ENCODE results near the gene PTGES3.
A peak's percentile ranks its signal among the peaks of the same experiment; 100 is the strongest.
"Not testable (repeated sequence)": the region's sequence is repeated elsewhere in the genome, so short reads cannot be mapped to it uniquely, and the experiment has no call there.

The PTGES3 gene, protein sequence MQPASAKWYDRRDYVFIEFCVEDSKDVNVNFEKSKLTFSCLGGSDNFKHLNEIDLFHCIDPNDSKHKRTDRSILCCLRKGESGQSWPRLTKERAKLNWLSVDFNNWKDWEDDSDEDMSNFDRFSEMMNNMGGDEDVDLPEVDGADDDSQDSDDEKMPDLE

DNA sequence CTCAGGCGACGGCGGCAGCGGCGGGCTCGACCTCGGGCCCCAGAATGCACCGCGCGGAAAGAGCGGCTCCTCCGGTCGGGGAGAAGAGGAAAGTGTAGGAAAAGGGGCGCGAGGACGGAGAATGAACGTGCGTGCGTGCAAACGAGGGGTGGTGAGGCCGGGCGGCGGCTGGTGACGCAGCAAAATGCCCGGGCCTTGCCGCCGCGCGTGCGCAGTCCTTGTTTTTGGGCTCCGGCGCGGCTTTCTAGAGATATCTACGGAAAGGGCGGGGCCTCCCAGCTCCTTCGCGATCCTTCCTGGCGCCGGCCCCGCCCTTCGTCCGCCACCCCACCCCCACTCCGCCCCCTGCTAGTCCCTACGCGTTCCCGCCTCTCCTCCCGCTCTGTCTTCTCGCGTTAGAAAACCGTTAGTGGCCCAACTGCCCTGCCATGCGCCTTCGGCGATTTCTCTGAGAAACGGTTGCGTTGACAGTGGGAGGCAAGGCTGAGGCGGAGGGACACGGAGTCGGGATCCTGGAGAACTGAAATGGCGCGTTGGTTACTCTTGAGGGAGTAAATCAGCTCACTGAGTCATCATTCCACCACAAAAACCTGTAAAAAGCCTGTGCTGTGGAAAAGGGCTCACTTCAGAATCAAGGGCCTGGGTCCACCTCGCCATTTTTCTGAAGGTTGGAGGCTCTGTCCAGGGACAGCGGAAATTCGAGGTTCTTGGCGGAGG lies at the start of gene PTGES3:
Gene PTGES3, minus strand, starts transcription at position 156 of the 717 bp plus-strand sequence. CDS start 285 bp downstream, outside the sequence.
- H3K4me1 ChIP-seq (ENCODE audit: insufficient read depth, insufficient read length) = no peaks in the 10 kb centered on the region
- H3K9me3 ChIP-seq (ENCODE audit: insufficient read depth, low read length) = no peaks in the 10 kb centered on the region
- DNase-seq (ENCODE audit: low read depth, low spot score) = peak; percentile 98
- H3K4me3 ChIP-seq (ENCODE audit: insufficient read length, low read depth) = peak within 1 kb of the TSS; percentile 95
- peaks cover 33% of the 10 kb centered on the region for H3K36me3 ChIP-seq (ENCODE audit: insufficient read depth, insufficient read length, low read length)
- no peaks in the 10 kb centered on the region for H3K27me3 ChIP-seq (ENCODE audit: insufficient read depth, insufficient read length)
- TF ChIP-seq ZNF274 (IDR thresholded peaks at IDR 0.05; ENCODE audit: low read depth, low read length) = no peak
- TF ChIP-seq YY1 (IDR thresholded peaks at IDR 0.05; ENCODE audit: insufficient read depth, insufficient read length) = no peak
- TF ChIP-seq SUZ12 (IDR thresholded peaks at IDR 0.05; ENCODE audit: extremely low read depth, insufficient read depth, insufficient read length) = no peak
- peak within 1 kb of the TSS; percentile 99 for H3K9ac ChIP-seq (ENCODE audit: insufficient read length, low read depth)

DNA sequence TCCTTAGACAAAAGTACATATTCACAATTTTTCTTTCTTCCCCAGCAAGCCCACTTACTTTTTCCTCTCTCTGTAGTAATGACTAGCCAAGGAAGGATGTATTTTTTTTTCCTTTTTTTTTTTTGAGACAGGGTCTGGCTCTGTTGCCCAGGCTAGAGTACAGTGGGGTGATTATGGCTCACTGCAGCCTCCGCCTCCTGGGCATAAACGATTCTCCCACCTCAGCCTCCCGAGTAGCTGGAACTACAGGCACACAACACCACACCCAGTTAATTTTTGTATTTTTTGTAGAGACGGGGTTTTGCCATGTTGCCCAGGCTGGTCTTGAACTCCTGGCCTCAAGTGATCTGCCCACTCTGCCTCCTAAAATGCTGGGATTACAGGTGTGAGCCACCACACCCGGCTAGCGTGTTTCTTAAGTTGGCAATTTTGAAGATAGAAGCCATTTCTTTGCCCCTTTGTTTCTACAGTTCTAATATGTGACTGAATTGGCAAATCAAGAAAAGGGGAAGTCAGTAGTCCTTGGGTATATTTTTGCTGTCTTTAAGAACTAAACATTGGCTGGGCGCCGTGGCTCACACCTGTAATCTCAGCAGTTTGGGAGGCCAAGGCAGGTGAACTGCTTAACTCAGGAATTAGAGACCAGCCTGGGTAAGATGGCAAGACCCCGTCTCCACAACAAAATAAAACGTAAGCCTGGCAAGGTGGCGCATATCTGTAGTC lies 40.2 kb upstream of the PTGES3 start:
- no peak for DNase-seq (ENCODE audit: low read depth, low spot score)
- H3K9ac ChIP-seq (ENCODE audit: insufficient read length, low read depth) = no peak overlapping the region
- H3K27me3 ChIP-seq (ENCODE audit: insufficient read depth, insufficient read length) = no peaks in the 10 kb centered on the region
- TF ChIP-seq ZNF274 (IDR thresholded peaks at IDR 0.05; ENCODE audit: low read depth, low read length) = no peak
- TF ChIP-seq YY1 (IDR thresholded peaks at IDR 0.05; ENCODE audit: insufficient read depth, insufficient read length) = no peak
- TF ChIP-seq SUZ12 (IDR thresholded peaks at IDR 0.05; ENCODE audit: extremely low read depth, insufficient read depth, insufficient read length) = no peak
- no peaks in the 10 kb centered on the region for H3K4me1 ChIP-seq (ENCODE audit: insufficient read depth, insufficient read length)
- no peak overlapping the region for H3K4me3 ChIP-seq (ENCODE audit: insufficient read length, low read depth)
- H3K9me3 ChIP-seq (ENCODE audit: insufficient read depth, low read length) = no peaks in the 10 kb centered on the region
- H3K36me3 ChIP-seq (ENCODE audit: insufficient read depth, insufficient read length, low read length) = peaks cover 53% of the 10 kb centered on the region

DNA sequence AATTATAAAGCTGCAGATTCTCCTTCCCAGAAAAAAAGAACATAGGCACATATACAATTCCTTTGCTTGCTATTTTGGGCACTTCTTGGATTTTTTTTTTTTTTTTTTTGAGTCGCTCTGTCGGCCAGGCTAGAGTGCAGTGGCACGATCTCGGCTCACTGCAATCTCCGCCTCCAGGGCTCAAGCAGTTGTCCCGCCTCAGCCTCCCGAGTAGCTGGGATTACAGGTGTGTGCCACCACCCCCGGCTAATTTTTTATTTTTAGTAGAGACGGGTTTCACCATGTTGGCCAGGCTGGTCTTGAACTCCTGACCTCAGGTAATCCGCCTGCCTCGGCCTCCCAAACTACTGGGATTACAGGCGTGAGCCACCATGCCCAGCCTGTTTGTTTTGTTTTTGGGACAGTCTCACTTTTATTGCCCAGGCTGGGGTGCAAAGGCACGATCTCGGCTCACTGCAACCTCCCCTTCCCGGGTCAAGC lies 38.2 kb upstream of the PTGES3 start:
- DNase-seq (ENCODE audit: low read depth, low spot score); H3K9me3 ChIP-seq (ENCODE audit: insufficient read depth, low read length); H3K9ac ChIP-seq (ENCODE audit: insufficient read length, low read depth); H3K4me1 ChIP-seq (ENCODE audit: insufficient read depth, insufficient read length); H3K4me3 ChIP-seq (ENCODE audit: insufficient read length, low read depth); H3K27me3 ChIP-seq (ENCODE audit: insufficient read depth, insufficient read length): not testable (repeated sequence)
- peaks cover 59% of the 10 kb centered on the region for H3K36me3 ChIP-seq (ENCODE audit: insufficient read depth, insufficient read length, low read length)

DNA sequence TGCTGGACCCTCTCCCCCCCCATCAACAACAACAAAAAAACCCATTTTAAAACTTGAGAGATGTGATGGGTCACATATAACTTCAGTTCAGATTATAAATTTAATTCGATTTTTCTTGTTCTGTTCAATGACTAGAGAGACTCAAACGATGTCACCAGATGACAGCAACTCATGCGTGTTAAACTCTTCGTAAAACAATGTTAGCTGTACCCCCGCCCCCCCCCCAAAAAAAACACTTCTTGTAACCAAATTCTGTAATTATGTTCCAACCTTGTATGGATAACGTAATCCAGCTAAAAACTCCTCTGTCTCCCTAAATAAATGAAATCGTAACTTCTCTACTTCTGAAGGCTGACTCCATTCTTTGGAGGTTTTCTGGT lies 37.6 kb upstream of the PTGES3 start:
- Histone ChIP-seq H3K4me3 (ENCODE audit: insufficient read length, low read depth) (peak overlapping the region; percentile 97), H3K9ac (ENCODE audit: insufficient read length, low read depth) (peak overlapping the region; percentile 99), H3K9me3 (ENCODE audit: insufficient read depth, low read length) (no peaks in the 10 kb centered on the region), H3K4me1 (ENCODE audit: insufficient read depth, insufficient read length) (peaks cover 10% of the 10 kb centered on the region), H3K36me3 (ENCODE audit: insufficient read depth, insufficient read length, low read length) (peaks cover 63% of the 10 kb centered on the region), H3K27me3 (ENCODE audit: insufficient read depth, insufficient read length) (no peaks in the 10 kb centered on the region)
- DNase-seq (ENCODE audit: low read depth, low spot score) = no peak
- TF ChIP-seq YY1 (IDR thresholded peaks at IDR 0.05; ENCODE audit: insufficient read depth, insufficient read length) (no peak), SUZ12 (IDR thresholded peaks at IDR 0.05; ENCODE audit: extremely low read depth, insufficient read depth, insufficient read length) (no peak), ZNF274 (IDR thresholded peaks at IDR 0.05; ENCODE audit: low read depth, low read length) (no peak)

- Histone ChIP-seq H3K36me3 (ENCODE audit: insufficient read depth, insufficient read length, low read length) (peaks cover 65% of the 10 kb centered on the region), H3K27me3 (ENCODE audit: insufficient read depth, insufficient read length) (no peaks in the 10 kb centered on the region), H3K9me3 (ENCODE audit: insufficient read depth, low read length) (no peaks in the 10 kb centered on the region), H3K9ac (ENCODE audit: insufficient read length, low read depth) (peak within 1 kb of the TSS; percentile 99), H3K4me3 (ENCODE audit: insufficient read length, low read depth) (peak within 1 kb of the TSS; percentile 97), H3K4me1 (ENCODE audit: insufficient read depth, insufficient read length) (peaks cover 14% of the 10 kb centered on the region)
- DNase-seq (ENCODE audit: low read depth, low spot score) = peak; percentile 93
- no peak for TF ChIP-seq SUZ12 (IDR thresholded peaks at IDR 0.05; ENCODE audit: extremely low read depth, insufficient read depth, insufficient read length)
- peak; percentile 91 for TF ChIP-seq YY1 (IDR thresholded peaks at IDR 0.05; ENCODE audit: insufficient read depth, insufficient read length)
Measured at GRCh38 chr12:56724972-56725722, 37.1 kb upstream of the PTGES3 start, which contains the start of gene NACA. Gene NACA, minus strand, starts transcription at chr12:56725299. Its CDS starts 778 bp downstream, at chr12:56724521.

DNA sequence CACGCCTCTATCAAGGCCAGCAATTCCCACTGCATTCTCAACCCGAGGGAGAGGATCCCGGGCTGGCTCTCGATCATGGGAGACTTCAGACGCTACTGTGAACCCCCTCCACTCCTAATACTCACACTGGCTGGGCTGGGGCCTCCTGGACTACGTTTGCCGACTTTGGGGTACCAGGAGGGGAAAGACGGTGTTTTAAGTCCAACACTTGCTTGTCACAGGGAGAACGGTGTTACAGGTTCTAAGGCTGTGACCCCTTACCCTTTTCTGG lies 36.6 kb upstream of the PTGES3 start:
- TF ChIP-seq YY1 (IDR thresholded peaks at IDR 0.05; ENCODE audit: insufficient read depth, insufficient read length) = no peak
- TF ChIP-seq SUZ12 (IDR thresholded peaks at IDR 0.05; ENCODE audit: extremely low read depth, insufficient read depth, insufficient read length) = no peak
- no peak for TF ChIP-seq ZNF274 (IDR thresholded peaks at IDR 0.05; ENCODE audit: low read depth, low read length)
- Histone ChIP-seq H3K36me3 (ENCODE audit: insufficient read depth, insufficient read length, low read length) (peaks cover 65% of the 10 kb centered on the region), H3K4me1 (ENCODE audit: insufficient read depth, insufficient read length) (peaks cover 14% of the 10 kb centered on the region), H3K27me3 (ENCODE audit: insufficient read depth, insufficient read length) (no peaks in the 10 kb centered on the region), H3K4me3 (ENCODE audit: insufficient read length, low read depth) (peak overlapping the region; percentile 97), H3K9ac (ENCODE audit: insufficient read length, low read depth) (peak overlapping the region; percentile 99), H3K9me3 (ENCODE audit: insufficient read depth, low read length) (no peaks in the 10 kb centered on the region)
- DNase-seq (ENCODE audit: low read depth, low spot score) = no peak
